Esophagus muscularis mucosa (tissue), 4 donors: ENCODE results near the gene BCL11A. TPM values are rescaled to one million over a fixed set of nuclear protein-coding genes. Genes with fewer than 3 reads are reported as not detected.

Source experiments
- DNase-seq: peaks from one replicate; pipeline ENCODE4 v3.0.0-alpha.2; 2017; ENCODE audit errors: extremely low spot score
- H3K27ac ChIP-seq, 4 donors: fragments of 200-600 bp; sonication (generic); replicated peaks in 1 of 4; 1 replicate in 3 of 4; 2 replicates in 1 of 4; pipeline ENCODE4 v1.5.1; 2016 to 2019; ENCODE audit warnings: mild to moderate bottlenecking in 1 of 4
- H3K27me3 ChIP-seq, 4 donors: fragments of 200-600 bp; sonication (generic); one replicate each; pipeline versions ENCODE4 v1.5.1 to v1.6.0; 2016 to 2019
- H3K36me3 ChIP-seq, 4 donors: fragments of 200-600 bp; sonication (generic); one replicate each; pipeline ENCODE4 v1.5.1; 2016 to 2019
- H3K4me1 ChIP-seq, 4 donors: fragments of 200-600 bp; sonication (generic); one replicate each; pipeline ENCODE4 v1.5.1; 2016 to 2019
- H3K4me3 ChIP-seq, 4 donors: fragments of 200-600 bp; sonication (generic); 1 replicate in 2 of 4; 2 replicates in 2 of 4; pipeline ENCODE4 v1.5.1; 2016 to 2019; ENCODE audit warnings: mild to moderate bottlenecking in 4 of 4, moderate library complexity in 1 of 4
- H3K9me3 ChIP-seq, 4 donors: fragments of 200-600 bp; sonication (generic); 1 replicate in 3 of 4; 2 replicates in 1 of 4; pipeline ENCODE4 v1.5.1; 2016 to 2019
- CTCF ChIP-seq, 3 experiments: fragments of 200-600 bp in 2 of 3; fragments of 450-650 bp in 1 of 3; sonication (generic) in 2 of 3; IDR thresholded peaks; one replicate each; pipeline ENCODE4 v1.5.1; 2017 to 2019; ENCODE audit warnings: antibody characterized with exemption in 3 of 3, mild to moderate bottlenecking in 2 of 3, moderate library complexity in 1 of 3
- EP300 ChIP-seq: sonication (generic); formaldehyde crosslinking; IDR thresholded peaks from one replicate; pipeline ENCODE4 v1.6.1; 2017; ENCODE audit warnings: antibody characterized with exemption
- POLR2A ChIP-seq: fragments of 450-650 bp; IDR thresholded peaks from one replicate; pipeline ENCODE4 v1.6.1; 2017; ENCODE audit warnings: antibody characterized with exemption, moderate library complexity, mild to moderate bottlenecking, low read depth
- POLR2AphosphoS5 ChIP-seq, 2 donors: sonication (generic); formaldehyde crosslinking; IDR thresholded peaks; one replicate each; pipeline ENCODE4 v1.6.1; 2017; ENCODE audit warnings: antibody characterized with exemption in 2 of 2
- WGBS: methylation state at CpG from one replicate; pipeline ENCODE4 v1.1.5; 2018; 5-methylcytosine and 5-hydroxymethylcytosine counted together
- intact Hi-C: fragments of 100-400 bp; cut with DNase I; formaldehyde crosslinking; loops from one replicate; pipeline ENCODE4 v1.15.1; 2023
- total RNA-seq, 4 donors: library from RNA; depleted of rRNA; stranded (reverse); fragments of >200 nt; gene quantifications; one replicate each; pipeline versions ENCODE4 v1.1.0 to v1.2.1, GENCODE V29; 2016

BCL11A gene
- total RNA-seq, 4 donors from 2014 or later, result 3.5 to 11.3 (median 4.7) TPM

- Histone ChIP-seq H3K27me3 (peaks cover 0 to 45% (median 7%) of the 10 kb centered on the region in 4 donors), H3K4me3 (peak overlapping the region in 1 of 4 donors; percentile 29), H3K9me3 (no peaks in the 10 kb centered on the region), H3K36me3 (no peaks in the 10 kb centered on the region), H3K4me1 (peaks cover 15 to 56% (median 35%) of the 10 kb centered on the region in 4 donors), H3K27ac (peak overlapping the region; percentile 63 to 87 (median 68))
- intact Hi-C loops, result no loop called here
- WGBS, result 34% methylated on average over 8 of the region's 9 CpGs
- DNase-seq, result no peak
- no peak for TF ChIP-seq POLR2A
- TF ChIP-seq POLR2AphosphoS5 (IDR thresholded peaks at IDR 0.05), result no peak
- TF ChIP-seq CTCF (IDR thresholded peaks at IDR 0.05), result no peak
- TF ChIP-seq EP300, result no peak
Measured at GRCh38 chr2:60544954-60545560, 8.4 kb downstream of the BCL11A start.

GRCh38 chr2:60544062-60544461 lies 9.4 kb downstream of the BCL11A start:
- Histone ChIP-seq H3K4me1 (peaks cover 7 to 55% (median 25%) of the 10 kb centered on the region in 4 donors), H3K4me3 (peak overlapping the region in 3 of 4 donors; percentile 9 to 29 (median 10)), H3K27me3 (peaks cover 0 to 35% (median 3%) of the 10 kb centered on the region in 4 donors), H3K36me3 (no peaks in the 10 kb centered on the region), H3K9me3 (no peaks in the 10 kb centered on the region), H3K27ac (peak overlapping the region; percentile 63 to 87 (median 68))
- TF ChIP-seq EP300, result no peak
- peak; percentile 47 to 58 for TF ChIP-seq POLR2AphosphoS5 (IDR thresholded peaks at IDR 0.05)
- no peak for TF ChIP-seq POLR2A
- intact Hi-C loops, result no loop called here
- no peak for DNase-seq
- 44% methylated on average over 7 of the region's 7 CpGs for WGBS

GRCh38 chr2:60541056-60541651 lies 12.3 kb downstream of the BCL11A start:
- 68% methylated on average over 3 of the region's 3 CpGs for WGBS
- peaks cover 8 to 43% (median 17%) of the 10 kb centered on the region in 4 donors for H3K4me1 ChIP-seq
- H3K27me3 ChIP-seq, result peaks cover 0 to 19% (median 1%) of the 10 kb centered on the region in 4 donors
- H3K27ac ChIP-seq, result no peak overlapping the region
- no peak for DNase-seq
- TF ChIP-seq CTCF (IDR thresholded peaks at IDR 0.05), result no peak
- TF ChIP-seq EP300, result no peak
- no peak for TF ChIP-seq POLR2AphosphoS5 (IDR thresholded peaks at IDR 0.05)
- no peak for TF ChIP-seq POLR2A
- intact Hi-C loops, result no loop called here
- no peaks in the 10 kb centered on the region for H3K36me3 ChIP-seq
- no peak overlapping the region for H3K4me3 ChIP-seq
- no peaks in the 10 kb centered on the region for H3K9me3 ChIP-seq

- no peaks in the 10 kb centered on the region for H3K36me3 ChIP-seq
- no peaks in the 10 kb centered on the region for H3K9me3 ChIP-seq
- peaks cover 0 to 8% (median 0%) of the 10 kb centered on the region in 4 donors for H3K27me3 ChIP-seq
- no peak for DNase-seq
- WGBS, result 89% methylated on average over 2 of the region's 2 CpGs
- no peak overlapping the region for H3K27ac ChIP-seq
- H3K4me1 ChIP-seq, result peaks cover 7 to 37% (median 10%) of the 10 kb centered on the region in 4 donors
- intact Hi-C loops, result no loop called here
- H3K4me3 ChIP-seq, result no peak overlapping the region
- TF ChIP-seq POLR2AphosphoS5 (IDR thresholded peaks at IDR 0.05) (no peak), EP300 (no peak)
Measured at GRCh38 chr2:60540074-60540473, 13.4 kb downstream of the BCL11A start.

- H3K27me3 ChIP-seq, result peaks cover 0 to 5% (median 0%) of the 10 kb centered on the region in 4 donors
- 94% methylated on average over 5 of the region's 5 CpGs for WGBS
- no peak for TF ChIP-seq CTCF (IDR thresholded peaks at IDR 0.05)
- no peak for TF ChIP-seq POLR2AphosphoS5 (IDR thresholded peaks at IDR 0.05)
- no peak for TF ChIP-seq EP300
- no peak for TF ChIP-seq POLR2A
- no peak overlapping the region for H3K27ac ChIP-seq
- no peaks in the 10 kb centered on the region for H3K9me3 ChIP-seq
- no peaks in the 10 kb centered on the region for H3K36me3 ChIP-seq
- peaks cover 2 to 34% (median 8%) of the 10 kb centered on the region in 4 donors for H3K4me1 ChIP-seq
- no peak for DNase-seq
- no peak overlapping the region for H3K4me3 ChIP-seq
- intact Hi-C loops, result no loop called here
Measured at GRCh38 chr2:60539140-60539539, 14.3 kb downstream of the BCL11A start.
